GM15510 (cell line): ENCODE results near the gene NMT2.

Experiments used
- POLR2A ChIP-seq: IDR thresholded peaks from 3 replicates; pipeline ENCODE4 v1.6.1; 2011; ENCODE audit warnings: borderline replicate concordance; ENCODE audit not compliant: insufficient read length; ENCODE audit errors: extremely low read depth

Gene NMT2

GRCh38 chr10:15097011-15097812, 71.3 kb downstream of the NMT2 start, which contains the start of gene RPP38:
TSS of gene RPP38 (plus strand) at chr10:15097355. CDS start at chr10:15103315, 5,960 bp downstream.
- TF ChIP-seq POLR2A, result peak; percentile 96

GRCh38 chr10:15096661-15097010, 71.9 kb downstream of the NMT2 start:
- TF ChIP-seq POLR2A, result no peak

- no peak for TF ChIP-seq POLR2A
Observed at GRCh38 chr10:15092855-15093408, 75.6 kb downstream of the NMT2 start.

- no peak for TF ChIP-seq POLR2A
Observed at GRCh38 chr10:15091418-15091817, 77.1 kb downstream of the NMT2 start.

GRCh38 chr10:15088428-15089261, 79.8 kb downstream of the NMT2 start, which contains the start of gene ACBD7:
TSS of gene ACBD7 (minus strand) at chr10:15088776. CDS start at chr10:15088728, 48 bp downstream.
- no peak for TF ChIP-seq POLR2A

- no peak for TF ChIP-seq POLR2A
Observed at GRCh38 chr10:15084502-15084922, 84.0 kb downstream of the NMT2 start.

DNA sequence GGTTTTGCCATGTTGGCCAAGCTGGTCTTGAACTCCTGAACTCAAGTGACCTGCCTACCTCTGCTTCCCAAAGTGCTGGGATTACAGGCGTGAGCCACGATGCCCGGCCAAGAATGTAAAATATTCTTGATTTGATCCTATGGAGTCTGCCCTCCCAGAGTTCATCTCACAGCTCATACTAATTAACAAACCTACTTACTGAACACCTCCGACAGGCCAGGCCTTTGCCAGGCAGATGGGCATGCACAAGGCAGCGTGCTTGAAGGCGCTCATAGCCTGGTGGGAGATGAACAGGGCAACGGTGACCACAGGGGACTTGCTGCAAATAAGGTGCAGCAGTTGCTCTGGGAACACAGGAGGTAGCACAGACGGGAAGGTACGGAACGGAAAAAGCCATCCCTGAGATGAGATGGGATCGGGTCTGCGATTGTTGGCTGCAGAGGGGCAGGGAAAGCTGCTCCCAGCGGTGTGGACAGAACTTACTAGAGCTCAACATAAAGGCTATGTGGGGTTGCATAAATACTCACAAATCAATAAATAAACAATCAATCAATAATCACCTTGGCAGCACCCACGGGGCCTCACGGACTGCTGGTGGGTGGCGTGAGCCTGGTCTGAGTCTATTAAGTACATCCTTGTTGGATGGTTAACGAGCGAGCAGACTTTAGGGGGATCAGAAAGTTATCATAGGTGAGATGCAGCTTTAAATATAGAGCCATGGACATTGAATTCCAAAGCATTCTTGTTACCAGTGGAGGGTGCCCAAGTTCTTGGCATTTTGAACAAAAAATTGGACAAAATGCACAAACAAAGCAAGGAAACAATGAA, 84.6 kb downstream of the NMT2 start:
- no peak for TF ChIP-seq POLR2A

- no peak for TF ChIP-seq POLR2A
Observed at GRCh38 chr10:15075421-15075820, 93.1 kb downstream of the NMT2 start.

- TF ChIP-seq POLR2A, result no peak
Observed at GRCh38 chr10:15072358-15072757, 96.1 kb downstream of the NMT2 start.

GRCh38 chr10:15069230-15069629, 99.3 kb downstream of the NMT2 start:
- no peak for TF ChIP-seq POLR2A

DNA sequence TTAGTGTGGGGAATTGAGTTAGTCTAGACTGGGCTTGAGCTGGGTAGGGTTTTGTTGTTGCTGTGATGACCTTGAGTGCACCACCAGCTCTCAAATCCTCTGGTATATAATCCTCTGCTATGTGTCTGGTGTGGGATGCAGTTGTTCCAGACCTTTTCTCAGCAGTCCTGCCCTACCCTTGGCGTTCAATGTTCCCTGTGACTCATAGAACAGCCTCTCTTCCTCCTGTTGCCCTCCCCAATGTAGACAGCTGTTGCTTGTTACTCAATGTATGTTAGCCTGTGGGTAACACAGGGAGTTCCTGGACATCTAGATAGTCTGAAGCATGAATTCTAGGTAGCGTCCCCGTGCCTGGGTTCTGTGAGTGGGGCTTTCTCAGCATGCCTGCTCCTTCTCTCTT, 99.7 kb downstream of the NMT2 start:
- no peak for TF ChIP-seq POLR2A

- no peak for TF ChIP-seq POLR2A
Observed at GRCh38 chr10:15067154-15067553, 101.3 kb downstream of the NMT2 start.

DNA sequence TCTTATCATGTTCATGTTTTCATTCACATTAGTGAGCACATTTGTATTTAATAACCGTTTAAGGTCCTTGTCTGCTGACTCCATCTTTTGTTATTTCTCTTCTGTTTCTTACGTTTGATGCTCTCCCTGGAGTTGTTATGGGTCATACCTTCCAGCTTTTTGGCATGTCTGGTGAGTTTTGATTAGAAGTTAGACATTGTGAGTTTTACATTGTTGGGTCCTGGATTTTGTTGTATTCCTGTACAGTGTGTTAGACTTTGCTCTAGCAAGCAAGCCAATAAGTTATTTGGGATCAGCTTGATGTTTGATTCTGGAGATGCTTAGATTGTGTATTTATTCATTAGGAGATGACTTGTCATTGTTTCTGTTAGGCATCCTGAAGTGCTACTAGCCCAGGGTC, 107.9 kb downstream of the NMT2 start:
- no peak for TF ChIP-seq POLR2A

DNA sequence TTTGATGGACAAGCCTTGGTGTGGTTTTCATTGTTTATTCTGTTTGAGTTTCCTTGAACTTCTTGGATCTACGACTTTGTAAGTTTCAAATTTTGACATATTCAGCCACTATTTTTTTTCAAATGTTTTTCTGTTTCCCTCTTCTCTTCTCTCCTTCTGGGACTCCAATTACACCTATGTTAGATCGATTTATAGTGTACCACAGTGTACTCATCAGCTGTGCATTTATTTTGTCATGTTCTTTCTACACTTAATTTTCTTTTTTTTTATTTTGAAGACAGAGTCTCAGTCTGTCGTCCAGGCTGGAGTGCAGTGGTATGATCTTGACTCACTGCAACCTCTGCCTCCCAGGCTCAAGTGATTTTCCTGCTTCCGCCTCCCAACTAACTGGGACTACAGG, 108.6 kb downstream of the NMT2 start:
- no peak for TF ChIP-seq POLR2A

DNA sequence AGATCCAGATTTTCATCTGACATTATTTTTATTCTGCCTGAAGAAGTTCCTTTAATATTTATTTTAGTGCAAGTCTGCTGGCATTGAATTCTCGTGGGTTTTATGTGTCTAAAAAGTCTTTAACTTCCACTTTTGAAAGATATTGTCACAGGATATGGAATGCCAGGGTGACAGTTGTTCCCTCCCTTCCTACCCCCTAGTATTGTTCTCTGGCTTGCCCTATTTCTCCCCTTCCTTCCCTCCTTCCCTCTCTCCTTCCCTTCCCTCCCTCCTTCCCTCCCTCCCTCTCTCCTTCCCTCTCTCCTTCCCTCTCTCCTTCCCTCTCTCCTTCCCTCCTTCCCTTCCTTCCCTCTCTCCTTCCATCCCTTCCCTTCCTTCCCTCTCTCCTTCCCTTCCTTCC, 109.8 kb downstream of the NMT2 start:
- no peak for TF ChIP-seq POLR2A
